Testis (tissue), 3 donors: Measurements from ENCODE around the gene STBD1. TPM values are rescaled to one million over a fixed set of nuclear protein-coding genes. Genes with fewer than 3 reads are reported as not detected.

Experiments used
- DNase-seq: peaks from one replicate; pipeline ENCODE4 v3.0.0-alpha.2; 2019
- H3K27ac ChIP-seq, 2 donors: fragments of 200-600 bp; sonication (generic); one replicate each; pipeline ENCODE4 v1.5.1; 2019
- H3K27me3 ChIP-seq: fragments of 200-600 bp; sonication (generic); one replicate; pipeline ENCODE4 v1.5.1; 2019
- H3K36me3 ChIP-seq: fragments of 200-600 bp; sonication (generic); one replicate; pipeline ENCODE4 v1.5.1; 2017; ENCODE audit warnings: low read depth; ENCODE audit errors: missing control alignments
- H3K4me1 ChIP-seq: fragments of 200-600 bp; sonication (generic); one replicate; pipeline ENCODE4 v1.5.1; 2019
- H3K4me3 ChIP-seq, 2 donors: fragments of 200-600 bp; sonication (generic); one replicate each; pipeline ENCODE4 v1.5.1; 2017 to 2019
- H3K9me3 ChIP-seq: fragments of 200-600 bp; sonication (generic); one replicate; pipeline ENCODE4 v1.5.1; 2017
- CTCF ChIP-seq, 3 experiments: fragments of 450-650 bp in 2 of 3; fragments of 200-600 bp in 1 of 3; sonication (generic) in 1 of 3; IDR thresholded peaks; one replicate each; pipeline ENCODE4 v1.5.1; 2016 to 2019; ENCODE audit warnings: antibody characterized with exemption in 3 of 3, mild to moderate bottlenecking in 2 of 3, moderate library complexity in 1 of 3
- POLR2A ChIP-seq: fragments of 450-650 bp; IDR thresholded peaks from one replicate; pipeline ENCODE4 v1.6.1; 2017; ENCODE audit warnings: antibody characterized with exemption, mild to moderate bottlenecking, moderate library complexity
- WGBS, 2 donors: methylation state at CpG; one replicate each; pipeline ENCODE4 v1.1.5; 2018; 5-methylcytosine and 5-hydroxymethylcytosine counted together
- intact Hi-C: fragments of 100-400 bp; cut with DNase I; formaldehyde crosslinking; loops from one replicate; pipeline ENCODE4 v1.15.1; 2023; ENCODE audit warnings: low total_unique reads
- polyA plus RNA-seq: library from polyadenylated mRNA; stranded (reverse); fragments of 350-450 nt; fragmentation: Illumina TruSeq; extraction: RNeasy Lipid Tissue Mini Kit (QIAGEN cat#74804); gene quantifications from one replicate; pipeline ENCODE4 v1.2.3, GENCODE V29; 2014; ENCODE audit warnings: low read depth, low replicate concordance; ENCODE audit not compliant: insufficient read depth
- total RNA-seq, 2 donors: library from RNA; depleted of rRNA; stranded (reverse); fragments of >200 nt; gene quantifications; one replicate each; pipeline ENCODE4 v1.2.3, GENCODE V29; 2016

Gene STBD1
- total and polyA plus RNA-seq, 3 donors from 2014 or later = 2.5 to 5.3 (median 4.6) TPM

GRCh38 chr4:76271248-76271647, 35.3 kb upstream of the STBD1 start:
- no peak for DNase-seq
- Histone ChIP-seq H3K36me3 (no peaks in the 10 kb centered on the region), H3K4me1 (no peaks in the 10 kb centered on the region), H3K4me3 (no peak overlapping the region), H3K9me3 (no peaks in the 10 kb centered on the region), H3K27ac (no peak overlapping the region), H3K27me3 (no peaks in the 10 kb centered on the region)
- WGBS, 2 donors = 91 to 95% methylated on average over 6 of the region's 6 CpGs
- TF ChIP-seq CTCF (IDR thresholded peaks at IDR 0.05) (no peak), POLR2A (no peak)
- intact Hi-C loops = no loop called here

- no peak for TF ChIP-seq POLR2A
- TF ChIP-seq CTCF (IDR thresholded peaks at IDR 0.05) = no peak
- no peaks in the 10 kb centered on the region for H3K9me3 ChIP-seq
- DNase-seq = no peak
- H3K27ac ChIP-seq = no peak overlapping the region
- H3K4me3 ChIP-seq = no peak overlapping the region
- H3K27me3 ChIP-seq = no peaks in the 10 kb centered on the region
- no peaks in the 10 kb centered on the region for H3K4me1 ChIP-seq
- no peaks in the 10 kb centered on the region for H3K36me3 ChIP-seq
- intact Hi-C loops = no loop called here
Observed at GRCh38 chr4:76272073-76272472, 34.5 kb upstream of the STBD1 start.

GRCh38 chr4:76272582-76272981, 34.0 kb upstream of the STBD1 start:
- intact Hi-C loops = no loop called here
- H3K27ac ChIP-seq = no peak overlapping the region

GRCh38 chr4:76272999-76273398, 33.5 kb upstream of the STBD1 start:
- no peak for DNase-seq
- Histone ChIP-seq H3K36me3 (no peaks in the 10 kb centered on the region), H3K4me3 (no peak overlapping the region), H3K27ac (no peak overlapping the region), H3K4me1 (no peaks in the 10 kb centered on the region), H3K27me3 (no peaks in the 10 kb centered on the region), H3K9me3 (no peaks in the 10 kb centered on the region)
- TF ChIP-seq CTCF (IDR thresholded peaks at IDR 0.05) (no peak), POLR2A (no peak)
- 73 to 82% methylated on average over 5 of the region's 5 CpGs for WGBS, 2 donors
- intact Hi-C loops = no loop called here

More at GRCh38 chr4:76272582-76272981, 34.0 kb upstream of the STBD1 start:
- TF ChIP-seq CTCF (IDR thresholded peaks at IDR 0.05) (no peak), POLR2A (no peak)
- DNase-seq = no peak
- Histone ChIP-seq H3K9me3 (no peaks in the 10 kb centered on the region), H3K27me3 (no peaks in the 10 kb centered on the region), H3K36me3 (no peaks in the 10 kb centered on the region), H3K4me3 (no peak overlapping the region), H3K4me1 (no peaks in the 10 kb centered on the region)
- 0 to 38% methylated on average over 1 of the region's 1 CpG for WGBS, 2 donors

GRCh38 chr4:76275486-76276124, 30.9 kb upstream of the STBD1 start:
- no peak for TF ChIP-seq POLR2A
- no peak for TF ChIP-seq CTCF (IDR thresholded peaks at IDR 0.05)
- no peak overlapping the region for H3K27ac ChIP-seq
- no peaks in the 10 kb centered on the region for H3K4me1 ChIP-seq
- 81 to 83% methylated on average over 3 of the region's 3 CpGs for WGBS, 2 donors
- intact Hi-C loops = no loop called here
- no peak overlapping the region for H3K4me3 ChIP-seq
- no peaks in the 10 kb centered on the region for H3K9me3 ChIP-seq
- DNase-seq = no peak
- H3K36me3 ChIP-seq = no peaks in the 10 kb centered on the region
- H3K27me3 ChIP-seq = no peaks in the 10 kb centered on the region
